Measurements from ENCODE around the gene GRB14.

DNA sequence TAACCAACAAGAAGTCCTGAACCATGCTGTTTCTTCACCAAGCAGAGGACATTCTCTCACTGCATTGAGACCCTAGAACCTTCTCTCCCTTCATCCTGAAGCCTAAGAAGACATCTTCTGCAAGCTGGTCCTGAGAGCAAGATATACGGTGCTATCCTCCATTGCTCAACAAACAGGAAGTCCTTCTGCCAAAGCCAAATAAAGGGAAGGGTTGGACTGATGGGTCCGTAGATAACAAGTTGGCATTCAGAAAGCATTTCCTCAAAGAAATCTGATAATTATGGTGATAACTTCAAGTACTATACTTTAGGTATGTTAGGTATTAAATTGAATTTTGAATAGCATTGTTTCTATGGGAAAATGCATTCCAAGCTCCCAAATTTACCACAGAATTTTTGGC is 23.3 kb downstream of the GRB14 start:
- no peak for TF ChIP-seq MAX (IDR thresholded peaks at IDR 0.05; ENCODE audit: low read depth, low read length)
- TF ChIP-seq, protein P1, sequence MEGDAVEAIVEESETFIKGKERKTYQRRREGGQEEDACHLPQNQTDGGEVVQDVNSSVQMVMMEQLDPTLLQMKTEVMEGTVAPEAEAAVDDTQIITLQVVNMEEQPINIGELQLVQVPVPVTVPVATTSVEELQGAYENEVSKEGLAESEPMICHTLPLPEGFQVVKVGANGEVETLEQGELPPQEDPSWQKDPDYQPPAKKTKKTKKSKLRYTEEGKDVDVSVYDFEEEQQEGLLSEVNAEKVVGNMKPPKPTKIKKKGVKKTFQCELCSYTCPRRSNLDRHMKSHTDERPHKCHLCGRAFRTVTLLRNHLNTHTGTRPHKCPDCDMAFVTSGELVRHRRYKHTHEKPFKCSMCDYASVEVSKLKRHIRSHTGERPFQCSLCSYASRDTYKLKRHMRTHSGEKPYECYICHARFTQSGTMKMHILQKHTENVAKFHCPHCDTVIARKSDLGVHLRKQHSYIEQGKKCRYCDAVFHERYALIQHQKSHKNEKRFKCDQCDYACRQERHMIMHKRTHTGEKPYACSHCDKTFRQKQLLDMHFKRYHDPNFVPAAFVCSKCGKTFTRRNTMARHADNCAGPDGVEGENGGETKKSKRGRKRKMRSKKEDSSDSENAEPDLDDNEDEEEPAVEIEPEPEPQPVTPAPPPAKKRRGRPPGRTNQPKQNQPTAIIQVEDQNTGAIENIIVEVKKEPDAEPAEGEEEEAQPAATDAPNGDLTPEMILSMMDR (IDR thresholded peaks at IDR 0.05; ENCODE audit: low read depth, low read length) = no peak
